CD4-positive, alpha-beta T cell (primary cell): ENCODE data around the gene THRA. TPM values are rescaled to one million over a fixed set of nuclear protein-coding genes. Genes with fewer than 3 reads are reported as not detected.
A peak's percentile ranks its signal among the peaks of the same experiment; 100 is the strongest.

Source experiments
- ATAC-seq: fragments of 200-7000 bp; cut with Tn5 transposase; one replicate; pipeline ENCODE4 v1.10.0; 2022; ENCODE audit warnings: mild to moderate bottlenecking; ENCODE audit not compliant: poor library complexity
- CTCF ChIA-PET: fragments of 350-600 bp; sonication (Branson Sonifier 250); formaldehyde crosslinking; loops from one replicate; lab custom pipeline; 2021; ENCODE audit warnings: antibody characterized with exemption, inconsistent platforms; lab: Charles Lee
- POLR2A ChIA-PET: fragments of 350-600 bp; sonication (Branson Sonifier 250); formaldehyde crosslinking; loops from one replicate; lab custom pipeline; 2021; ENCODE audit warnings: antibody characterized with exemption, inconsistent platforms; lab: Charles Lee
- DNase-seq, 14 experiments: peaks; one replicate each; pipeline ENCODE4 v3.0.0-alpha.2; 2013 to 2020; ENCODE audit warnings: mixed read lengths in 2 of 14
- H3K27ac ChIP-seq, 2 donors: one replicate each; pipeline versions ENCODE4 v1.5.1 to v1.7.0; 2013; ENCODE audit warnings: low read length in 2 of 2, low read depth in 1 of 2, mild to moderate bottlenecking in 1 of 2
- H3K27me3 ChIP-seq, 2 experiments: 1 replicate in 1 of 2; 2 replicates in 1 of 2; pipeline versions ENCODE4 v1.6.1 to v1.7.0; 2013; ENCODE audit warnings: low read length in 2 of 2, control low read depth in 1 of 2, mild to moderate bottlenecking in 1 of 2, moderate library complexity in 1 of 2; ENCODE audit not compliant: insufficient read depth in 2 of 2, control insufficient read depth in 1 of 2
- H3K36me3 ChIP-seq: one replicate; pipeline ENCODE4 v1.6.1; 2013; ENCODE audit warnings: low read length, control low read depth; ENCODE audit not compliant: insufficient read depth
- H3K4me1 ChIP-seq: one replicate; pipeline ENCODE4 v1.6.1; 2013; ENCODE audit warnings: low read length, control low read depth; ENCODE audit not compliant: insufficient read depth
- H3K4me3 ChIP-seq: one replicate; pipeline ENCODE4 v1.5.1; 2013; ENCODE audit warnings: mild to moderate bottlenecking, low read length, moderate library complexity
- H3K9me3 ChIP-seq, 2 experiments: 1 replicate in 1 of 2; 2 replicates in 1 of 2; pipeline versions ENCODE4 v1.6.1 to v1.7.0; 2013; ENCODE audit warnings: low read length in 2 of 2, mild to moderate bottlenecking in 2 of 2, control low read depth in 1 of 2, moderate library complexity in 1 of 2; ENCODE audit not compliant: control insufficient read depth in 1 of 2, insufficient read depth in 1 of 2
- H3K27ac Mint-ChIP-seq: one replicate; pipeline ENCODE4 v1.8.0; 2020; ENCODE audit warnings: mixed read lengths
- H3K27me3 Mint-ChIP-seq: one replicate; pipeline ENCODE4 v1.8.0; 2021; ENCODE audit warnings: mixed read lengths
- H3K36me3 Mint-ChIP-seq: one replicate; pipeline ENCODE4 v1.8.0; 2021; ENCODE audit warnings: low read depth, mixed read lengths
- H3K4me1 Mint-ChIP-seq: one replicate; pipeline ENCODE4 v1.8.0; 2021; ENCODE audit warnings: low read depth, mixed read lengths
- H3K4me3 Mint-ChIP-seq: one replicate; pipeline ENCODE4 v1.8.0; 2020; ENCODE audit warnings: mild to moderate bottlenecking, mixed read lengths
- H3K9me3 Mint-ChIP-seq: one replicate; pipeline ENCODE4 v1.8.0; 2020; ENCODE audit warnings: mixed read lengths
- CTCF ChIP-seq: fragments of 200-600 bp; IDR thresholded peaks from one replicate; pipeline ENCODE4 v1.8.0; 2022; ENCODE audit warnings: antibody characterized with exemption, mild to moderate bottlenecking
- intact Hi-C, 2 experiments: fragments of 100-400 bp; cut with DNase I in 1 of 2; cut with micrococcal nuclease in 1 of 2; formaldehyde crosslinking; loops; one replicate each; pipeline versions ENCODE4 v1.15.1 to v1.9.0; 2023 to 2025; cut with DNase I, micrococcal nuclease
- total RNA-seq, 174 experiments: library from RNA in 2 of 174; stranded (reverse) in 2 of 174; gene quantifications; one replicate each; pipeline ENCODE4 v1.2.3 and lab custom pipeline; 2021 to 2026

Gene THRA
- total RNA-seq, 2 experiments from 2014 or later = 35.2 to 36.4 TPM

GRCh38 chr17:40065769-40066510 is 3.2 kb downstream of the THRA start:
- H3K4me3 Mint-ChIP-seq = peak overlapping the region; percentile 93
- DNase-seq = no peak
- H3K27me3 Mint-ChIP-seq = no peaks in the 10 kb centered on the region

GRCh38 chr17:40067710-40068109 is 4.9 kb downstream of the THRA start:
- H3K27me3 Mint-ChIP-seq = no peaks in the 10 kb centered on the region
- H3K27ac Mint-ChIP-seq = peak overlapping the region; percentile 96
- H3K9me3 Mint-ChIP-seq = no peaks in the 10 kb centered on the region
- Histone ChIP-seq H3K4me3 (no peak overlapping the region), H3K9me3 (no peaks in the 10 kb centered on the region), H3K27me3 (no peaks in the 10 kb centered on the region), H3K4me1 (peaks cover 91% of the 10 kb centered on the region), H3K27ac (peak overlapping the region in 1 of 2 donors; percentile 73), H3K36me3 (no peaks in the 10 kb centered on the region)
- peaks cover 12% of the 10 kb centered on the region for H3K36me3 Mint-ChIP-seq
- DNase-seq = peak in 1 of 14 experiments; percentile 4
- ChIA-PET CTCF (interaction anchor here (1.0 to 3.5 kb wide), 3 partner anchors 8 to 100 kb away, joined by 4 to 26 read pairs (median 14); no protein-coding TSS in a partner anchor), POLR2A (interaction anchor here (1.0 to 3.8 kb wide), 3 partner anchors 14 to 31 kb away, joined by 4 to 17 read pairs (median 16); partner anchors contain the start of gene MED24)
- peaks cover 85% of the 10 kb centered on the region for H3K4me1 Mint-ChIP-seq
- TF ChIP-seq CTCF = no peak
- intact Hi-C loops = no loop called here
- H3K4me3 Mint-ChIP-seq = peak overlapping the region; percentile 89
- ATAC-seq = no peak

More at GRCh38 chr17:40065769-40066510, 3.2 kb downstream of the THRA start:
- TF ChIP-seq CTCF = no peak
- Mint-ChIP-seq H3K9me3 (no peaks in the 10 kb centered on the region), H3K4me1 (peaks cover 83% of the 10 kb centered on the region), H3K27ac (peak overlapping the region; percentile 96), H3K36me3 (peaks cover 12% of the 10 kb centered on the region)
- Histone ChIP-seq H3K4me3 (no peak overlapping the region), H3K27ac (peak overlapping the region in 1 of 2 donors; percentile 50), H3K4me1 (peaks cover 83% of the 10 kb centered on the region), H3K27me3 (peaks cover 0 to 2% of the 10 kb centered on the region in 2 experiments), H3K36me3 (no peaks in the 10 kb centered on the region), H3K9me3 (no peaks in the 10 kb centered on the region)
- POLR2A ChIA-PET = interaction anchor here (0.6 to 4.6 kb wide), 11 partner anchors 9 to 461 kb away, joined by 3 to 34 read pairs (median 5); partner anchors contain the start of genes MED24 and NR1D1
- ATAC-seq = no peak
- CTCF ChIA-PET = interaction anchor here (3.0 to 5.8 kb wide), 4 partner anchors 10 to 102 kb away, joined by 7 to 38 read pairs (median 20); no protein-coding TSS in a partner anchor
- intact Hi-C loops = no loop called here

- H3K27me3 ChIP-seq = no peaks in the 10 kb centered on the region
- H3K4me3 Mint-ChIP-seq = peak overlapping the region; percentile 89
- ChIA-PET POLR2A (interaction anchor here (0.7 to 2.7 kb wide), 5 partner anchors 28 to 55 kb away, joined by 3 to 16 read pairs (median 4); partner anchors contain the start of gene MSL1), CTCF (interaction anchor here (1.5 to 2.7 kb wide), 2 partner anchors 45 to 151 kb away, joined by 4 to 14 read pairs; partner anchors contain the start of gene WIPF2)
- H3K27ac ChIP-seq = peak overlapping the region; percentile 73 to 74
- ATAC-seq (no peak), DNase-seq (peak in 1 of 14 experiments; percentile 20)
- peaks cover 12% of the 10 kb centered on the region for H3K36me3 Mint-ChIP-seq
- H3K4me1 ChIP-seq = peaks cover 93% of the 10 kb centered on the region
- peak overlapping the region; percentile 51 for H3K4me3 ChIP-seq
- H3K27me3 Mint-ChIP-seq = no peaks in the 10 kb centered on the region
- intact Hi-C loops = no loop called here
- peaks cover 85% of the 10 kb centered on the region for H3K4me1 Mint-ChIP-seq
- TF ChIP-seq CTCF = no peak
- no peaks in the 10 kb centered on the region for H3K9me3 ChIP-seq
- H3K9me3 Mint-ChIP-seq = no peaks in the 10 kb centered on the region
- H3K27ac Mint-ChIP-seq = peak overlapping the region; percentile 96
- H3K36me3 ChIP-seq = no peaks in the 10 kb centered on the region
Observed at GRCh38 chr17:40068129-40068581, 5.4 kb downstream of the THRA start.
